Heart left ventricle (tissue), 13 donors: Measurements from ENCODE around the gene C1orf105.

Experiments
- CTCF ChIP-seq, 12 donors: fragments of 200-600 bp; sonication (generic) in 4 of 12; IDR thresholded peaks; one replicate each; pipeline versions ENCODE4 v1.5.0 to v1.8.0; 2018 to 2022; ENCODE audit warnings: antibody characterized with exemption in 12 of 12, mild to moderate bottlenecking in 5 of 12
- POLR2A ChIP-seq, 2 donors: fragments of 450-650 bp; IDR thresholded peaks; one replicate each; pipeline ENCODE4 v1.6.1; 2017; ENCODE audit warnings: antibody characterized with exemption in 2 of 2, mild to moderate bottlenecking in 2 of 2, moderate library complexity in 2 of 2
- donor health status: ischemic (EF 13 %, LVEDD 7.1; RV severe dilation, severe dysfunction).
- donor health status: DM: no; HTN: yes; CAD: no.
- donor health status: DM: no; HTN: no; CAD: no.
- donor health status: ischemic (EF 25% LVEDD 6.9; RV normal size, moderate dysfunction).
- donor health status: ischemic (EF 25% LVEDD 5.7; RV mildly dilated, moderate dysfunction).
- donor health status: ischemic (EF 35%, LVEDD 5.7; RV mildly dilated, moderate dysfunction).
- donor health status: nonischemic (EF 11% LVEDD 7.7; RV severe dilation, severe dysfunction).
- donor health status: DM: yes; HTN: yes; CAD: no.
- donor health status: PGD.
- donor health status: ischemic (EF 29% LVEDD 5.4; RV normal size, mild dysfunction).
- donor health status: nonischemic (EF 23%, LVEDD 6.1; RV moderate dilation, normal function).

GRCh38 chr1:172377565-172377964 lies 42.9 kb upstream of the C1orf105 start:
- TF ChIP-seq CTCF (IDR thresholded peaks at IDR 0.05) = no peak
- TF ChIP-seq POLR2A (IDR thresholded peaks at IDR 0.05) = no peak
